GM12864 (cell line): Measurements from ENCODE around the gene KRT7.

Source experiments
- DNase-seq: peaks from one replicate; pipeline ENCODE4 v3.0.0-alpha.2; 2011; ENCODE audit warnings: low read depth
- H3K4me3 ChIP-seq: 2 replicates; pipeline ENCODE4 v1.5.1; 2011; ENCODE audit warnings: mild to moderate bottlenecking, low read depth, low read length, control low read depth
- TF ChIP-seq, protein P1 (sequence below): IDR thresholded peaks from 2 replicates; pipeline ENCODE4 v1.5.1; 2011; ENCODE audit warnings: low read depth, mild to moderate bottlenecking, moderate library complexity, low read length, control low read depth, inconsistent platforms; ENCODE audit errors: missing control alignments

Gene KRT7

DNA sequence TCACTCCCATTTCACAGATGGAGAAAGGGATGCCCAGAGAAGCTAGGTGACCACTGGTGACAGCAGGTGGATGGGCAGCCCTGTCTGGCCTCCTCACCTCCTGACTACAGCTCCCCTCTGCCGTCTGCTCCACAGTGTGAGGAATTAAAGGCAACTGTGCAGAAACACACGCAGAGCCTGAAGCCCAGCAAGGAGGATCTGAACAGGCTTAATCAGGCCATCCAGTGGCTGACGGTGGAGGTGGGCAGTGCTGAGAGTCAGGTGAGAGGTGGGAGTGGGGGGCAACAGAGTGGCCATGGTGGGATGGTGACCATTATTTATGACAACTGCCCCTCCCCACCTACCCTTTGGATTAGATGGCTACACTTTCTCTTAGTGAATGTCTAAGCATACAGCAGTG is 42.6 kb downstream of the KRT7 start:
- H3K4me3 ChIP-seq: no peak overlapping the region
- no peak for DNase-seq
- TF ChIP-seq, protein P1, sequence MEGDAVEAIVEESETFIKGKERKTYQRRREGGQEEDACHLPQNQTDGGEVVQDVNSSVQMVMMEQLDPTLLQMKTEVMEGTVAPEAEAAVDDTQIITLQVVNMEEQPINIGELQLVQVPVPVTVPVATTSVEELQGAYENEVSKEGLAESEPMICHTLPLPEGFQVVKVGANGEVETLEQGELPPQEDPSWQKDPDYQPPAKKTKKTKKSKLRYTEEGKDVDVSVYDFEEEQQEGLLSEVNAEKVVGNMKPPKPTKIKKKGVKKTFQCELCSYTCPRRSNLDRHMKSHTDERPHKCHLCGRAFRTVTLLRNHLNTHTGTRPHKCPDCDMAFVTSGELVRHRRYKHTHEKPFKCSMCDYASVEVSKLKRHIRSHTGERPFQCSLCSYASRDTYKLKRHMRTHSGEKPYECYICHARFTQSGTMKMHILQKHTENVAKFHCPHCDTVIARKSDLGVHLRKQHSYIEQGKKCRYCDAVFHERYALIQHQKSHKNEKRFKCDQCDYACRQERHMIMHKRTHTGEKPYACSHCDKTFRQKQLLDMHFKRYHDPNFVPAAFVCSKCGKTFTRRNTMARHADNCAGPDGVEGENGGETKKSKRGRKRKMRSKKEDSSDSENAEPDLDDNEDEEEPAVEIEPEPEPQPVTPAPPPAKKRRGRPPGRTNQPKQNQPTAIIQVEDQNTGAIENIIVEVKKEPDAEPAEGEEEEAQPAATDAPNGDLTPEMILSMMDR: no peak

DNA sequence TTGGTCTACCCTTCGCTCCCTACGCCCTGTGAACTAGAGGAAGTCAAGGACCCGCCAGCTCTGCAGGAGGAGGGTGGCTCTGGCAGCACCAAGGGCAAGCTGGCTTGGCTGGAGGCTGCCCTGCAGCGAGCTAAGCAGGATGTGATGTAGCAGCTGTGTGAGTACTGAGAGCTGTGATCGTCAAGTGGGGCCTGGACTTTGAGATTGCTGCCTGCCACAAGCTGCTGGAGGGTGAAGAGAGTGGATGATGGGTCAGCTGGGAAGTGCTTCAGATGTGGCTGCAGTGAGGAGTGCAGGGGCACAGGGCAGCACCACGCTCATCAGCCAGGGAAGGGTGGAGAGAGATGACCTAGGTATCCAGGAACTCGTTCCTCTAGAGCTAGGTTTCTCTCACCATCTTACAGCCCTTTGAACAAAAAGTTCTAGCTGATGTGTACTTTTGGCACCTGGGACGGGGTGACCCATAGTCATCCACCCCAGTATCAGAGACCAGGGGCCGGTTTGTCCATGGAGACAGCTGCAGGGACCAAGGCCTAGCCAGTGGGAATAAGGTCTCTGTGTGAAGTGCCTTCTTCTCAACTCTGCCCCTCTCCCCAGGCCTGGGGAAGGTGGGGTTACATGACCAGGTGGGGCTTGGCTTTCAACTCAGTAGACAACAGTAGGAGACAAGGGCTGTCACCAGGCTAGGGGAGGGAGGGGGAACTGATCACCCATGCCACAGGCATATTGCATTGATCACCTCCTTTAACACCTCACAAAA is 44.6 kb downstream of the KRT7 start:
- no peak overlapping the region for H3K4me3 ChIP-seq
- DNase-seq: no peak
- TF ChIP-seq, protein P1: no peak

DNA sequence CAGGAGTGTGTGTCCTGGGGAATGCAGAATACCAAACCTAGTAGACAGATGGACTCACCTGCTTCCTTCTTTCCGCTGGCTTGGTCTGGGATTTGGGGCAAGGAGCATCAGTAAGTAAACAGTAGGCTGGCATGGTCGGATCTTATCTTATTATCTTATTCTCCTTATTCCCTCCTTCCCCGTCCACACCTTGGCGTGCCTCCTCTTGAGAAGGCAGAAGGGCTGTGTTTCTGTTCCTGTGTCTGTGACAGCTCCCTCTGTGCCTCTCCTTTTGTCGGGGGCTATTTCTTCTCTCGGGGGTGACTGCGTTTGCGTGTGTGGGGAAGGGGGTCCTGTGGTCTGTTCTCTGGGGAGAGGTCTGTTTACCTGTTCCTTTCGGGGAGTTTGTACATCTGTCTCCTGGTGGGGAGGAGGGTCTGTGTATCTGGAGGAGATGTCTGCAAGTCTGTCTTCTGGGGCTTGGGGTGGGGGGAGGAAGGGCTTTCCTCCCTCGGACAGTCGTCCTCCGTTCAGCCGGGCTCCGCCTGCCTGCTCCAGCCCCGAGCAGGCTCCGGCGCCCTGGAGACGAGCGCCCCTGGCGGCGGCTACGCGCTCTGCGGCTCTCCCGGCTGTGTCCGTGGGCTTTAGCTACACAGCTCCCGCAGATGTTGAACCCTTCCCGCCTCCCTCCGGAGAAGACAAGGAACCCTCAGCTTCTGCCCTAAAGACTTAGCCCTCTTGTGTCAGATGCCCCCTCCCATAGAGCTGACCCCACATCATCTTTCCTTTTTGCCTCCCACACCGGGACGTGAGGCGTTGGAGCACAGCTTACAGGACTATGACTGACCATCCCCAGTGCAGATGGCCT is 45.8 kb downstream of the KRT7 start:
- peak; percentile 7 for DNase-seq
- TF ChIP-seq, protein P1: peak; percentile 100
- no peak overlapping the region for H3K4me3 ChIP-seq

DNA sequence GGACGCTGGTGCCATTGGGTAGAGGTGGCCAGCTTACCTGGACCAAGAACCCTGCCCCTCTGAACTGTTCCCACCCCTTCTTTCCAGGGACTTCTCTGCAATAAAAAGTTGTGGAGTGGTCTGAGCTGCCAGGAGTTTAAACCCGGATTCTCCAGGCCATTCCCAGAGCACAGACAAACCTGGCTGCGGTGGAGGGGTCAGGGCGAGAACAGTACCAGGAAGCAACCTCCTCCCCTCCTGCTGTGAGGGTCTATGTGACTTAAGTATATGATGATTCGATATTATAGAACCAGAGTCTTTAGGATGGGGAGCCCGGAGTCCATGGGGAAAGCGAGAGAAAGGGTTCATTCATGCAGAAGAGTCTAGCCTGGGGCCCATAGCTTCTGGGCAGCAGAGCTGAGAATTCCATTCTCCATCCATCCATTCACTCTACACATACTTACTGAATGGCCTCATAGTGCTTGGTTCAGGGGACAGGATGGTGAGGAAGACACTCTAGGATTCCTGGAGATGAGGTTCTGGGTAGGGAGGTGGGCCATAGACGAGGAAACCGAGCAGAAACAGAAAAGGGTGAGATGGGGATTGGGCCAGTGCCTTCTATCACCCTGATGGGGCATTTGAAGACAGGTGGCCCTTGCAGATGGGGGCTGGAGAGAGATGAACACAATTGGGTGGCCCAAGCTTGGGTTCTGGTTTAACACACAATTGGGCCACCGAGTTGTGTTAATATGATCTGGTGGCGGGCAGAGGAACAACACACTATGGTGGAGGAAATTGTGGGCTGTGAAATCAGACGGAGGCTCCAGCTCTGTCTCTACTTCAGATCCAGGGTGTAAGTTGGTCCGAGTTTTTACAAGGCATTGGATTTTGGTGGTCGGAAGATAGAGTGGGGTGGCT is 46.6 kb downstream of the KRT7 start:
- TF ChIP-seq, protein P1: no peak
- no peak overlapping the region for H3K4me3 ChIP-seq
- DNase-seq: no peak

DNA sequence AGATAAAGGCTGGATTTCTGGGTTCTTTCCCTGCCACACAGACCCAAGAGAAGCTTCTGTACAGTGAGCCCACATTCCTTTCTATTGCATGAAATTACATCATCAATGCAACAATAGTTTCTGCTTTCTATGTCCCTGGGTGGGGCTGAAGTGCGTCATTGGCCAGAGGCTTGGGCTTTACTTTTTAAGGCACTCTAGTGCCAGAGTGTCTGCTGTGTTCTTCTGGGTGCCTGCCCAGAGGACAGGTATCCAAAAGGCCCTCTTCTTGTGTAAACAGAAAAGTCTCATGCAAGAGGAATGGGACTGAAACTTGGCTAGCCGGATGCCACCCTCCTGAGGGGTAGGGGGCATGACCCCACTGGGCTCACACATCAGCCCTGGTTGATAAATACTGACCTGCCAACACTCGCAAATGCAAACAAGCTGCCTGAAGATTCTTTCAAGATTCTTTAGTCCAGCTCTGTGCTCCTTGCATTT is 47.3 kb downstream of the KRT7 start:
- TF ChIP-seq, protein P1: no peak
- H3K4me3 ChIP-seq: no peak overlapping the region
- DNase-seq: no peak

DNA sequence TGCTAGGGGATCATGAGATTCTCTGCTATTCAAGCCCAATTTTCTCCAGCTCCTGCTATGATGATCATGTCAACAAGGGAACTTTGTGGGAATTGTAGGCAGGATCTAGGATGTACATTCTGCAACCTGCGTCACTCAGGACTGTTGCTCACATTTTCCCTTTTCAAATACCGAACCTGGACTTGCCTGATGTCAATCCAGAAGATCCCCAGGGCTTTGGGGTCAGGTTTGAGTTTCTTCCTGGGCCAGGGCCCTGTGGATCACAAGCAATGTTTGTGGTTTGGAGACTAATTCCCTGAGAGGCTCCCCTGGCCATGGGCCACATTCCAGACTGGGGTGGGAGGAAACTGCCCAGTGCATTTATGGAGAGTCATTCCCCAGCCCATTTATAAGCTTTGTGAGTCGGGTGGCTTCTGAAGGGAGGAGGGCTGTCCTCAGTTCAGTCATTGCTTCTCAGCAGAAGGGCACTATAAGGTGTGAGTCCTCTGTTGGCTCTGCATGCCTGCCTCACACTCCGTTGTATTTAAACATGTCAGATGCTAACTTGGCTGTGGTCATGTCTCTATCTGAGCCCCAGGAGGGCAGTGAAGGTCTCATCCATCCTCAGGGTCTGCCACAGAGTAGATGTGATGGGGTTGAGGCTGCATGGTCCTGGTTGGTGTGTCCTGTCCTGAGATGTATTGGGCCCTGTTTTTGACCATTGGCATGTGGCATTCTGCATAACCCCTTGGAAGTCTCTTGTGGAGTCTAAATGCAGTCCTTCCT is 47.9 kb downstream of the KRT7 start:
- no peak for DNase-seq
- no peak overlapping the region for H3K4me3 ChIP-seq
- TF ChIP-seq, protein P1: no peak
